ENCODE data around the gene TERC.
"Not testable (repeated sequence)": the region's sequence is repeated elsewhere in the genome, so short reads cannot be mapped to it uniquely, and the experiment has no call there.

The TERC gene

GRCh38 chr3:169751875-169752274 lies 13.0 kb downstream of the TERC start:
- H3K36me3 Mint-ChIP-seq = no peaks in the 10 kb centered on the region
- no peak overlapping the region for H3K4me3 Mint-ChIP-seq
- H3K27me3 Mint-ChIP-seq = peaks cover 10% of the 10 kb centered on the region
- no peak overlapping the region for H3K27ac Mint-ChIP-seq
- peaks cover 7% of the 10 kb centered on the region for H3K4me1 Mint-ChIP-seq (ENCODE audit: low read depth)
- H3K9me3 Mint-ChIP-seq (ENCODE audit: low read depth) = no peaks in the 10 kb centered on the region

- H3K36me3 Mint-ChIP-seq = no peaks in the 10 kb centered on the region
- peaks cover 15% of the 10 kb centered on the region for H3K27me3 Mint-ChIP-seq
- H3K4me3 Mint-ChIP-seq = no peak overlapping the region
- no peaks in the 10 kb centered on the region for H3K9me3 Mint-ChIP-seq (ENCODE audit: low read depth)
- H3K4me1 Mint-ChIP-seq (ENCODE audit: low read depth) = peaks cover 7% of the 10 kb centered on the region
- H3K27ac Mint-ChIP-seq = no peak overlapping the region
Observed at GRCh38 chr3:169750665-169751064, 14.2 kb downstream of the TERC start.

GRCh38 chr3:169748670-169749069 lies 16.2 kb downstream of the TERC start:
- Mint-ChIP-seq H3K36me3 (no peaks in the 10 kb centered on the region), H3K4me3 (no peak overlapping the region), H3K4me1 (ENCODE audit: low read depth) (peaks cover 7% of the 10 kb centered on the region), H3K9me3 (ENCODE audit: low read depth) (no peaks in the 10 kb centered on the region), H3K27me3 (peaks cover 15% of the 10 kb centered on the region), H3K27ac (no peak overlapping the region)

GRCh38 chr3:169746924-169747323 lies 17.9 kb downstream of the TERC start:
- H3K4me3 Mint-ChIP-seq = no peak overlapping the region
- H3K9me3 Mint-ChIP-seq (ENCODE audit: low read depth) = no peaks in the 10 kb centered on the region
- no peak overlapping the region for H3K27ac Mint-ChIP-seq
- peaks cover 7% of the 10 kb centered on the region for H3K4me1 Mint-ChIP-seq (ENCODE audit: low read depth)
- no peaks in the 10 kb centered on the region for H3K36me3 Mint-ChIP-seq
- peaks cover 15% of the 10 kb centered on the region for H3K27me3 Mint-ChIP-seq

- H3K36me3 Mint-ChIP-seq = no peaks in the 10 kb centered on the region
- peaks cover 15% of the 10 kb centered on the region for H3K27me3 Mint-ChIP-seq
- no peak overlapping the region for H3K27ac Mint-ChIP-seq
- no peak overlapping the region for H3K4me3 Mint-ChIP-seq
- H3K9me3 Mint-ChIP-seq (ENCODE audit: low read depth) = no peaks in the 10 kb centered on the region
- H3K4me1 Mint-ChIP-seq (ENCODE audit: low read depth) = peaks cover 7% of the 10 kb centered on the region
Observed at GRCh38 chr3:169744366-169745054, 20.4 kb downstream of the TERC start.

- Mint-ChIP-seq H3K9me3 (ENCODE audit: low read depth) (peaks cover 8% of the 10 kb centered on the region), H3K27me3 (peaks cover 2% of the 10 kb centered on the region), H3K27ac (no peak overlapping the region), H3K4me1 (ENCODE audit: low read depth) (no peaks in the 10 kb centered on the region), H3K4me3 (no peak overlapping the region), H3K36me3 (peaks cover 2% of the 10 kb centered on the region)
Observed at GRCh38 chr3:169739067-169739466, 25.8 kb downstream of the TERC start.

- H3K4me3 Mint-ChIP-seq; H3K4me1 Mint-ChIP-seq (ENCODE audit: low read depth); H3K36me3 Mint-ChIP-seq; H3K27ac Mint-ChIP-seq: not testable (repeated sequence)
- H3K27me3 Mint-ChIP-seq = peaks cover 32% of the 10 kb centered on the region
- peaks cover 14% of the 10 kb centered on the region for H3K9me3 Mint-ChIP-seq (ENCODE audit: low read depth)
Observed at GRCh38 chr3:169731857-169732256, 33.0 kb downstream of the TERC start.

- Mint-ChIP-seq H3K36me3 (peaks cover 1% of the 10 kb centered on the region), H3K27ac (no peak overlapping the region), H3K4me1 (ENCODE audit: low read depth) (no peaks in the 10 kb centered on the region), H3K9me3 (ENCODE audit: low read depth) (peaks cover 8% of the 10 kb centered on the region), H3K27me3 (peaks cover 24% of the 10 kb centered on the region), H3K4me3 (no peak overlapping the region)
Observed at GRCh38 chr3:169722724-169723123, 42.1 kb downstream of the TERC start.

GRCh38 chr3:169718415-169718814 lies 46.4 kb downstream of the TERC start:
- H3K36me3 Mint-ChIP-seq; H3K27ac Mint-ChIP-seq; H3K4me1 Mint-ChIP-seq (ENCODE audit: low read depth); H3K9me3 Mint-ChIP-seq (ENCODE audit: low read depth); H3K4me3 Mint-ChIP-seq: not testable (repeated sequence)
- H3K27me3 Mint-ChIP-seq = peaks cover 22% of the 10 kb centered on the region
